HG03439 (cell line): Measurements from ENCODE around the gene DUSP11.
"Not testable (repeated sequence)": the region's sequence is repeated elsewhere in the genome, so short reads cannot be mapped to it uniquely, and the experiment has no call there.

Source experiments
- ATAC-seq: cut with Tn5 transposase; IDR thresholded peaks from one replicate; pipeline ENCODE4 v1.9.1; 2021; ENCODE audit warnings: mild to moderate bottlenecking, moderate library complexity; ENCODE audit not compliant: unreplicated experiment

DUSP11 gene

GRCh38 chr2:73718851-73719621 is 60.9 kb downstream of the DUSP11 start:
- ATAC-seq, result no peak

- no peak for ATAC-seq
Observed at GRCh38 chr2:73718421-73718820, 61.5 kb downstream of the DUSP11 start.

- ATAC-seq, result not testable (repeated sequence)
Observed at GRCh38 chr2:73717695-73718094, 62.2 kb downstream of the DUSP11 start.

- ATAC-seq, result no peak
Observed at GRCh38 chr2:73717251-73717606, 62.7 kb downstream of the DUSP11 start.

GRCh38 chr2:73716543-73717250 is 63.2 kb downstream of the DUSP11 start:
- ATAC-seq, result no peak

GRCh38 chr2:73714091-73714490 is 65.8 kb downstream of the DUSP11 start:
- no peak for ATAC-seq
